ENCODE data around the gene CACFD1. TPM values are rescaled to one million over a fixed set of nuclear protein-coding genes. Genes with fewer than 3 reads are reported as not detected.

Gene CACFD1
- total RNA-seq, 1 experiment from 2014 or later = 22.5 TPM

DNA sequence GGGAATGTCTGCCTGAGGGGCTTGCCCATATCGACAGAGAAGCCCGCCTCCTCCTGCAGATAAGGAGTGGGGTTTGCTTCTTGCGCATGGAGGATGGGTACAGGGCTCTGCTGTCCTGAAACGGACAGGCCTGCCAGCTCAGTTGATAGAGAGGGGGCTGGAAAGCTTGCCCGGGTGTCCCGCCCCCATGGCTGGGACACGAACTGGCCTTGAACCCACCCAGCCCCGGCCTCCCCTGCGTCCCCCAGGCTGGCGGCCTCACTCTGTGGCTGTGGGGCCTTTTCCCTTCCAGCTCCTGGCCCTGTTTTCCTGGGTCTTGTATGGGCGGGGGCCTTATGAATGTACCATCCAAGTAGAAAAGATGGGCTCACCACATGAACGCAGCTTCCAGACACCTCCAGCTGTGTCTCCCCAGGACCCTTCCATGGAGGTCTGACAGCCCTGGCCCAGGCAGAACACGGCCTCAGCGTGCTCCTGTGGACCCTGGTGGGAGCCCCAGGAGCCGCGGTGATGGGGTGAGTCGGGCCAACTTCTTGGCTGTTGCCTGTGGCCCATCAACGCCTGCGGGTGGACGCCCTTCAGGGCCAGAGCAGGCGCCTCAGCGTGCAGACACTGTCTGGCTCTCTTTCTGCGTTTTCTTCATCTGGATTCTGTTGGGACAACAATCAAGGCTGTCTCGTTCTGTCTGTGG, 35.0 kb downstream of the CACFD1 start:
- ChIA-PET POLR2A (no interaction called here), CTCF (interaction anchor here (0.7 to 2.4 kb wide), 5 partner anchors 8 to 351 kb away, joined by 3 to 11 read pairs (median 4); no protein-coding TSS in a partner anchor)

More for the DNA sequence above, 35.0 kb downstream of the CACFD1 start:
- peaks cover 6% of the 10 kb centered on the region for H3K9me3 Mint-ChIP-seq
- H3K27me3 Mint-ChIP-seq (ENCODE audit: low read depth) = no peaks in the 10 kb centered on the region
- H3K4me3 Mint-ChIP-seq = no peak overlapping the region
- ATAC-seq (no peak), DNase-seq (ENCODE audit: low spot score) (no peak)
- no peak for TF ChIP-seq FOXJ3 (CRISPR knock-in tag; IDR thresholded peaks at IDR 0.05; ENCODE audit: borderline replicate concordance)
- TF ChIP-seq, protein P1, sequence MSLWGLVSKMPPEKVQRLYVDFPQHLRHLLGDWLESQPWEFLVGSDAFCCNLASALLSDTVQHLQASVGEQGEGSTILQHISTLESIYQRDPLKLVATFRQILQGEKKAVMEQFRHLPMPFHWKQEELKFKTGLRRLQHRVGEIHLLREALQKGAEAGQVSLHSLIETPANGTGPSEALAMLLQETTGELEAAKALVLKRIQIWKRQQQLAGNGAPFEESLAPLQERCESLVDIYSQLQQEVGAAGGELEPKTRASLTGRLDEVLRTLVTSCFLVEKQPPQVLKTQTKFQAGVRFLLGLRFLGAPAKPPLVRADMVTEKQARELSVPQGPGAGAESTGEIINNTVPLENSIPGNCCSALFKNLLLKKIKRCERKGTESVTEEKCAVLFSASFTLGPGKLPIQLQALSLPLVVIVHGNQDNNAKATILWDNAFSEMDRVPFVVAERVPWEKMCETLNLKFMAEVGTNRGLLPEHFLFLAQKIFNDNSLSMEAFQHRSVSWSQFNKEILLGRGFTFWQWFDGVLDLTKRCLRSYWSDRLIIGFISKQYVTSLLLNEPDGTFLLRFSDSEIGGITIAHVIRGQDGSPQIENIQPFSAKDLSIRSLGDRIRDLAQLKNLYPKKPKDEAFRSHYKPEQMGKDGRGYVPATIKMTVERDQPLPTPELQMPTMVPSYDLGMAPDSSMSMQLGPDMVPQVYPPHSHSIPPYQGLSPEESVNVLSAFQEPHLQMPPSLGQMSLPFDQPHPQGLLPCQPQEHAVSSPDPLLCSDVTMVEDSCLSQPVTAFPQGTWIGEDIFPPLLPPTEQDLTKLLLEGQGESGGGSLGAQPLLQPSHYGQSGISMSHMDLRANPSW (CRISPR knock-in tag; conservative IDR thresholded peaks at IDR 0.05; ENCODE audit: low read depth) = no peak
- TF ChIP-seq, protein P2, sequence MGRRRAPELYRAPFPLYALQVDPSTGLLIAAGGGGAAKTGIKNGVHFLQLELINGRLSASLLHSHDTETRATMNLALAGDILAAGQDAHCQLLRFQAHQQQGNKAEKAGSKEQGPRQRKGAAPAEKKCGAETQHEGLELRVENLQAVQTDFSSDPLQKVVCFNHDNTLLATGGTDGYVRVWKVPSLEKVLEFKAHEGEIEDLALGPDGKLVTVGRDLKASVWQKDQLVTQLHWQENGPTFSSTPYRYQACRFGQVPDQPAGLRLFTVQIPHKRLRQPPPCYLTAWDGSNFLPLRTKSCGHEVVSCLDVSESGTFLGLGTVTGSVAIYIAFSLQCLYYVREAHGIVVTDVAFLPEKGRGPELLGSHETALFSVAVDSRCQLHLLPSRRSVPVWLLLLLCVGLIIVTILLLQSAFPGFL (CRISPR knock-in tag; IDR thresholded peaks at IDR 0.05; ENCODE audit: borderline replicate concordance) = no peak
- no peak for TF ChIP-seq ZNF416 (CRISPR knock-in tag; IDR thresholded peaks at IDR 0.05)
- TF ChIP-seq, protein P3, sequence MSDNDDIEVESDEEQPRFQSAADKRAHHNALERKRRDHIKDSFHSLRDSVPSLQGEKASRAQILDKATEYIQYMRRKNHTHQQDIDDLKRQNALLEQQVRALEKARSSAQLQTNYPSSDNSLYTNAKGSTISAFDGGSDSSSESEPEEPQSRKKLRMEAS (CRISPR knock-in tag; IDR thresholded peaks at IDR 0.05) = no peak
- TF ChIP-seq GTF2I (CRISPR knock-in tag; conservative IDR thresholded peaks at IDR 0.05) = no peak
- no peak for TF ChIP-seq FOXP1 (CRISPR knock-in tag; IDR thresholded peaks at IDR 0.05; ENCODE audit: borderline replicate concordance)
- TF ChIP-seq ZNF671 (CRISPR knock-in tag; IDR thresholded peaks at IDR 0.05) = no peak
- TF ChIP-seq NR2C2 (CRISPR knock-in tag; IDR thresholded peaks at IDR 0.05) = no peak
- no peak for TF ChIP-seq CREM (CRISPR knock-in tag; IDR thresholded peaks at IDR 0.05)
- TF ChIP-seq ZNF317 (CRISPR knock-in tag; IDR thresholded peaks at IDR 0.05; ENCODE audit: borderline replicate concordance, low read depth) = no peak
- TF ChIP-seq, protein P4, sequence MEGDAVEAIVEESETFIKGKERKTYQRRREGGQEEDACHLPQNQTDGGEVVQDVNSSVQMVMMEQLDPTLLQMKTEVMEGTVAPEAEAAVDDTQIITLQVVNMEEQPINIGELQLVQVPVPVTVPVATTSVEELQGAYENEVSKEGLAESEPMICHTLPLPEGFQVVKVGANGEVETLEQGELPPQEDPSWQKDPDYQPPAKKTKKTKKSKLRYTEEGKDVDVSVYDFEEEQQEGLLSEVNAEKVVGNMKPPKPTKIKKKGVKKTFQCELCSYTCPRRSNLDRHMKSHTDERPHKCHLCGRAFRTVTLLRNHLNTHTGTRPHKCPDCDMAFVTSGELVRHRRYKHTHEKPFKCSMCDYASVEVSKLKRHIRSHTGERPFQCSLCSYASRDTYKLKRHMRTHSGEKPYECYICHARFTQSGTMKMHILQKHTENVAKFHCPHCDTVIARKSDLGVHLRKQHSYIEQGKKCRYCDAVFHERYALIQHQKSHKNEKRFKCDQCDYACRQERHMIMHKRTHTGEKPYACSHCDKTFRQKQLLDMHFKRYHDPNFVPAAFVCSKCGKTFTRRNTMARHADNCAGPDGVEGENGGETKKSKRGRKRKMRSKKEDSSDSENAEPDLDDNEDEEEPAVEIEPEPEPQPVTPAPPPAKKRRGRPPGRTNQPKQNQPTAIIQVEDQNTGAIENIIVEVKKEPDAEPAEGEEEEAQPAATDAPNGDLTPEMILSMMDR (IDR thresholded peaks at IDR 0.05) = no peak
- TF ChIP-seq GABPB1 (CRISPR knock-in tag; IDR thresholded peaks at IDR 0.05) = no peak
- TF ChIP-seq, protein P5, sequence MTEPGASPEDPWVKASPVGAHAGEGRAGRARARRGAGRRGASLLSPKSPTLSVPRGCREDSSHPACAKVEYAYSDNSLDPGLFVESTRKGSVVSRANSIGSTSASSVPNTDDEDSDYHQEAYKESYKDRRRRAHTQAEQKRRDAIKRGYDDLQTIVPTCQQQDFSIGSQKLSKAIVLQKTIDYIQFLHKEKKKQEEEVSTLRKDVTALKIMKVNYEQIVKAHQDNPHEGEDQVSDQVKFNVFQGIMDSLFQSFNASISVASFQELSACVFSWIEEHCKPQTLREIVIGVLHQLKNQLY (CRISPR knock-in tag; IDR thresholded peaks at IDR 0.05) = no peak
- TF ChIP-seq RELA (CRISPR knock-in tag; IDR thresholded peaks at IDR 0.05; ENCODE audit: borderline replicate concordance) = no peak
- TF ChIP-seq, protein P6, sequence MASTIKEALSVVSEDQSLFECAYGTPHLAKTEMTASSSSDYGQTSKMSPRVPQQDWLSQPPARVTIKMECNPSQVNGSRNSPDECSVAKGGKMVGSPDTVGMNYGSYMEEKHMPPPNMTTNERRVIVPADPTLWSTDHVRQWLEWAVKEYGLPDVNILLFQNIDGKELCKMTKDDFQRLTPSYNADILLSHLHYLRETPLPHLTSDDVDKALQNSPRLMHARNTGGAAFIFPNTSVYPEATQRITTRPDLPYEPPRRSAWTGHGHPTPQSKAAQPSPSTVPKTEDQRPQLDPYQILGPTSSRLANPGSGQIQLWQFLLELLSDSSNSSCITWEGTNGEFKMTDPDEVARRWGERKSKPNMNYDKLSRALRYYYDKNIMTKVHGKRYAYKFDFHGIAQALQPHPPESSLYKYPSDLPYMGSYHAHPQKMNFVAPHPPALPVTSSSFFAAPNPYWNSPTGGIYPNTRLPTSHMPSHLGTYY (CRISPR knock-in tag; IDR thresholded peaks at IDR 0.05) = no peak
- TF ChIP-seq, protein P7, sequence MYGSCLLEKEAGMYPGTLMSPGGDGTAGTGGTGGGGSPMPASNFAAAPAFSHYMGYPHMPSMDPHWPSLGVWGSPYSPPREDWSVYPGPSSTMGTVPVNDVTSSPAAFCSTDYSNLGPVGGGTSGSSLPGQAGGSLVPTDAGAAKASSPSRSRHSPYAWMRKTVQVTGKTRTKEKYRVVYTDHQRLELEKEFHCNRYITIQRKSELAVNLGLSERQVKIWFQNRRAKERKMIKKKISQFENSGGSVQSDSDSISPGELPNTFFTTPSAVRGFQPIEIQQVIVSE (CRISPR knock-in tag; IDR thresholded peaks at IDR 0.05; ENCODE audit: borderline replicate concordance) = no peak
- no peak for TF ChIP-seq OVOL2 (CRISPR knock-in tag; IDR thresholded peaks at IDR 0.05; ENCODE audit: borderline replicate concordance)
- no peaks in the 10 kb centered on the region for H3K4me1 Mint-ChIP-seq
- H3K36me3 Mint-ChIP-seq = no peaks in the 10 kb centered on the region
- no peak overlapping the region for H3K27ac Mint-ChIP-seq

Measured in WTC11 (cell line).